Activated naive CD8-positive, alpha-beta T cell treated with anti-CD3 and anti-CD28 coated beads, Interleukin-2, amount 50 U/mL, for 16 hours (primary cell): Measurements from ENCODE around the gene TMPRSS7.

ENCODE experiments used
- DNase-seq: peaks from one replicate; pipeline ENCODE4 v3.0.0-alpha.2; 2020; ENCODE audit warnings: low read depth, low spot score

Gene TMPRSS7

GRCh38 chr3:112101916-112102315 is 67.4 kb downstream of the TMPRSS7 start:
- no peak for DNase-seq

- DNase-seq, result no peak
Observed at GRCh38 chr3:112104774-112105173, 70.2 kb downstream of the TMPRSS7 start.

GRCh38 chr3:112109322-112109721 is 74.8 kb downstream of the TMPRSS7 start:
- DNase-seq, result no peak

- peak; percentile 5 for DNase-seq
Observed at GRCh38 chr3:112111785-112112402, 77.4 kb downstream of the TMPRSS7 start.

- no peak for DNase-seq
Observed at GRCh38 chr3:112114576-112115160, 80.1 kb downstream of the TMPRSS7 start.

GRCh38 chr3:112115161-112115739 is 80.7 kb downstream of the TMPRSS7 start:
- DNase-seq, result no peak

GRCh38 chr3:112115806-112116383 is 81.4 kb downstream of the TMPRSS7 start:
- no peak for DNase-seq

GRCh38 chr3:112116748-112117186 is 82.2 kb downstream of the TMPRSS7 start:
- no peak for DNase-seq

GRCh38 chr3:112117415-112117814 is 82.9 kb downstream of the TMPRSS7 start:
- DNase-seq, result no peak

- DNase-seq, result no peak
Observed at GRCh38 chr3:112117841-112118571, 83.5 kb downstream of the TMPRSS7 start.

- DNase-seq, result no peak
Observed at GRCh38 chr3:112119962-112120836, 85.7 kb downstream of the TMPRSS7 start.

- no peak for DNase-seq
Observed at GRCh38 chr3:112121577-112122547, 87.3 kb downstream of the TMPRSS7 start.

- DNase-seq, result no peak
Observed at GRCh38 chr3:112122870-112123269, 88.3 kb downstream of the TMPRSS7 start.

- no peak for DNase-seq
Observed at GRCh38 chr3:112123548-112123947, 89.0 kb downstream of the TMPRSS7 start.

GRCh38 chr3:112124907-112125607 is 90.5 kb downstream of the TMPRSS7 start:
- no peak for DNase-seq

GRCh38 chr3:112126511-112126911 is 92.0 kb downstream of the TMPRSS7 start:
- no peak for DNase-seq

- no peak for DNase-seq
Observed at GRCh38 chr3:112127522-112128494, 93.3 kb downstream of the TMPRSS7 start.
